C4-2B (cell line): ENCODE results near the gene RBM42.

ENCODE experiments used
- H3K27ac ChIP-seq: fragments of 450-650 bp; 2 replicates; pipeline ENCODE4 v1.5.1; 2017
- ZFX ChIP-seq: fragments of 450-650 bp; IDR thresholded peaks from 2 replicates; pipeline ENCODE4 v1.6.1; 2017
- TF ChIP-seq, protein P1 (sequence below): fragments of 450-650 bp; conservative IDR thresholded peaks from 2 replicates; pipeline ENCODE4 v1.5.1; 2017; ENCODE audit warnings: mild to moderate bottlenecking

The RBM42 gene

DNA sequence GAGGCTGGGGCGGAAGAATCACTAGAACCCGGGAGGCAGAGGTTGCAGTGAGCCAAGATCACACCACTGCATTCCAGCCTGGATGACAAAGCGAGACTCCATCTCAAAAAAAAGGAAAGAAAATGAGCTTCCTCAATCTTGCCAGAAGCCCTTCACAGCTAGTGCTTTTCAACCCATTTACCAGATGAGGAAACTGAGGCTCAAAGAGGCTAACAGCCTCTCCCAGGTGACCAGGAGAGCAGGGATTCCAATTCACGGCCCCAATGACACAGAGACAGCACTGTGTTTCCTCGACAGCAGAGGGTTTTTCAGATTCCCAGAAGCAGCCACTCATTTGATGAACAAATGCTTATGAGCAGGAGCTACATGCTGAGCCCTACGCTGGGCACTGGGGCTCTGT, 40.7 kb downstream of the RBM42 start:
- TF ChIP-seq ZFX = no peak
- TF ChIP-seq, protein P1, sequence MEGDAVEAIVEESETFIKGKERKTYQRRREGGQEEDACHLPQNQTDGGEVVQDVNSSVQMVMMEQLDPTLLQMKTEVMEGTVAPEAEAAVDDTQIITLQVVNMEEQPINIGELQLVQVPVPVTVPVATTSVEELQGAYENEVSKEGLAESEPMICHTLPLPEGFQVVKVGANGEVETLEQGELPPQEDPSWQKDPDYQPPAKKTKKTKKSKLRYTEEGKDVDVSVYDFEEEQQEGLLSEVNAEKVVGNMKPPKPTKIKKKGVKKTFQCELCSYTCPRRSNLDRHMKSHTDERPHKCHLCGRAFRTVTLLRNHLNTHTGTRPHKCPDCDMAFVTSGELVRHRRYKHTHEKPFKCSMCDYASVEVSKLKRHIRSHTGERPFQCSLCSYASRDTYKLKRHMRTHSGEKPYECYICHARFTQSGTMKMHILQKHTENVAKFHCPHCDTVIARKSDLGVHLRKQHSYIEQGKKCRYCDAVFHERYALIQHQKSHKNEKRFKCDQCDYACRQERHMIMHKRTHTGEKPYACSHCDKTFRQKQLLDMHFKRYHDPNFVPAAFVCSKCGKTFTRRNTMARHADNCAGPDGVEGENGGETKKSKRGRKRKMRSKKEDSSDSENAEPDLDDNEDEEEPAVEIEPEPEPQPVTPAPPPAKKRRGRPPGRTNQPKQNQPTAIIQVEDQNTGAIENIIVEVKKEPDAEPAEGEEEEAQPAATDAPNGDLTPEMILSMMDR = no peak
- no peak overlapping the region for H3K27ac ChIP-seq

DNA sequence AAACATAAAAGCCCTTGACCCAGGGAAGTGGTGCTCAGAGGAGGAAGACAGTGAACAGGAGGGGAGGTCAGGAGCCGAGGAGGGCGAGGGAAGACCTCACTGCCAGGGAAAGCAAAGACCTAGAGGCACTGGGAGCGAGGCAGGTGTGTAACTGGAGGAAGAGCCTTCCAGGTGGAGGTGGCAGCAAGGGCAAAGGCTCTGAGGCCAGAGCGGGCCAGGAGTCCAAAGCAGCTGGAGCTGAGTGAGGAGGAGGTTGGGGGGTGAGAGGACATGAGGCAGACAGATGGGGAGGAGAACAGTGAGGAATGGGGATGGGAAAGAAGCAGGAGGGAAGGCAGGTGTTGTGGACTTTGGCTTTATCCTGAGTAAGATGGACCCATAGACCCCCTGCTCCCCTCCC, 41.1 kb downstream of the RBM42 start:
- TF ChIP-seq, protein P1 = no peak
- TF ChIP-seq ZFX = no peak
- no peak overlapping the region for H3K27ac ChIP-seq

DNA sequence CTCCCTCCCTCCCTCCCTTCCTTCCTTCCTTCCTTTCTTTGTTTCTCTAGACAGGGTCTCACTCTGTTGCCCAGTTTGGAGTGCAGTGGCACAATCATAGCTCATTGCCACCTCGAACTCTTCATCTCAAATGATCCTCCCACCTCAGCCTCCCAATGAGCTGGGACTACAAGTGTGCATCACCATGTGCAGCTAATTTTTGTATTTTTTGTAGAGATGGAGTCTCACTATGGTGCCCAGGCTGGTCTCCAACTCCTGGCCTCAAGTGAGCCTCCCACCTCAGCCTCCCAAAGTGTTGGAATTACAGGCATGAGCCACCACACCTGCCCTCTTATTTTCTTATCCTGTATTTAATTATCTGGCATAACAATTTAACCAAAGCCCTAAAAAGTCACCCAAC, 41.9 kb downstream of the RBM42 start:
- TF ChIP-seq ZFX = no peak
- TF ChIP-seq, protein P1 = no peak
- no peak overlapping the region for H3K27ac ChIP-seq

DNA sequence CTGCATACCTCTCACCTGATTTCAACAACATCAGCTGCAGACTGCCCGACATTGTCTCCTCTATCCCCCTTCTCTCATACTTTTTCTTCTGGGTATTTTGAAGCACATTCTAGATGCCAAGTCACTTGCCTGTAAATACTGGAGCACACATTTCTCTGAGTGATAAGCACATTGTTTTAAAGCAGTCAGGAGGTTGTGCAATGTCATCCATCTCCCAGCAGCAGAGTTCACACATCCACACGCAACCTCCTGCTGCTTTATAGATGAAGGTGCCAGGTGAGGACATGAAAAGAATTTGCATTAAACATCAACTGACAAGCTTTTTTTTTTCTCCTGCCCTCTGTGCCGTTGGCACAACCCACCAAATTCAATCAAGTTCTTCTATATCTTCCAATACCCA, 43.0 kb downstream of the RBM42 start:
- H3K27ac ChIP-seq = no peak overlapping the region
- TF ChIP-seq, protein P1 = no peak
- TF ChIP-seq ZFX = no peak

DNA sequence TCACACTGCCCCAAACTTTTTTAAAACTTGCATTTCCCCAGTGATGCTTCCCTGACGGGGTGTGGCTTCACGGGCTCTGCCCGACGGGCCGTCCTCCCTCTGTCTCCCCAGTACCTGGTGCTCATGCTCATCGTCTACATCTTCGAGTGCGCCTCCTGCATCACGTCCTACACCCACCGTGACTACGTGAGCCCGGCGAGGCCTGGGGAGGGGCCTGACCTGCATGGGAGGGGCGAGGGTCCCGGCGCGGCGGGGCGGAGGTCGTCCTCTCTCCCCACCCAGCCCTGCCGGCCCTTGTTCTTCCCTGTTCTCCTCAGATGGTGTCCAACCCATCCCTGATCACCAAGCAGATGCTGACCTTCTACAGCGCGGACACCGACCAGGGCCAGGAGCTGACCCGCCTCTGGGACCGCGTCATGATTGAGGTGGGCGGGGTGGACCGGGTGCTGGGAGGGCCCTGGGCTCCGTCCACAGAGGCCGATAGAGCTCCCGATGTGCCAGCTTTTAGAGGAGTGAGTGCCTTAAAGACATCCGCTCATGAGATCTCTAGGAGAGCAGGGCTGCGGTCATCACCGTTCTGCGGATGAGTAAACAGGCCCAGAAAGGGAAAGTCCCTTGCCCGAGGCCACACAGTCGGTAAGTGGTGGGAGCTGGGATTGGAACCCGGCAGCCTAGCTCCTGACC, 44.4 kb downstream of the RBM42 start:
- H3K27ac ChIP-seq = no peak overlapping the region
- no peak for TF ChIP-seq ZFX
- TF ChIP-seq, protein P1 = no peak

DNA sequence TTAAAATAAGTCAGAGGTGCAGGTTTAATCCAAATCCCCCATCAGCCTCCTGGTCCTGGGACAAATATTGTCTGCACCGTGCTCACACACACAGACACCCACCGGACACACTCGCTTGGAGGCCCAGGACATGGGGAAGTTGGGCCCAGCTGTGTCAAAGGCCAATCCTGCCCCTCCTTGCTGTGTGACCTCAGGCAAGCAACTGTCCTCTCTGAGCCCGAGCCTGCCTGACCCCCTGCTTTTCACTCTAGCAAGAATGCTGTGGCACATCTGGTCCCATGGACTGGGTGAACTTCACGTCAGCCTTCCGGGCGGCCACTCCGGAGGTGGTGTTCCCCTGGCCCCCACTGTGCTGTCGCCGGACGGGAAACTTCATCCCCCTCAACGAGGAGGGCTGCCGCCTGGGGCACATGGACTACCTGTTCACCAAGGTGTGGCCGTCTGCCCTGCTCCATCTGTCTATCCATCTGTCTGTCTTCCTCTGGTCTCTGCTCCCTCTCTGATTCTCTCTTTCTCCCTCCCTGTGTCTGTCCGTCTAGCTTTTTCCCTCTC, 46.8 kb downstream of the RBM42 start:
- TF ChIP-seq, protein P1 = no peak
- no peak for TF ChIP-seq ZFX
- no peak overlapping the region for H3K27ac ChIP-seq
